Astrocyte of the cerebellum (primary cell): ENCODE measurements around the gene CLDN22.

ENCODE experiments used
- DNase-seq: peaks from one replicate; pipeline ENCODE4 v3.0.0-alpha.2; 2011; ENCODE audit warnings: low read depth
- H3K4me3 ChIP-seq: 2 replicates; pipeline ENCODE4 v1.5.1; 2011; ENCODE audit warnings: mild to moderate bottlenecking, low read depth, low read length, moderate library complexity
- in situ Hi-C: cut with HindIII; loops from 2 replicates; pipeline ENCODE4 v1.10.0; 2017; ENCODE audit warnings: low sequenced_read_pairs
- TF ChIP-seq, protein P1 (sequence below): IDR thresholded peaks from 2 replicates; pipeline ENCODE4 v1.5.1; 2012; ENCODE audit warnings: low read length, low read depth, moderate library complexity, mild to moderate bottlenecking; ENCODE audit errors: missing control alignments

The CLDN22 gene

DNA sequence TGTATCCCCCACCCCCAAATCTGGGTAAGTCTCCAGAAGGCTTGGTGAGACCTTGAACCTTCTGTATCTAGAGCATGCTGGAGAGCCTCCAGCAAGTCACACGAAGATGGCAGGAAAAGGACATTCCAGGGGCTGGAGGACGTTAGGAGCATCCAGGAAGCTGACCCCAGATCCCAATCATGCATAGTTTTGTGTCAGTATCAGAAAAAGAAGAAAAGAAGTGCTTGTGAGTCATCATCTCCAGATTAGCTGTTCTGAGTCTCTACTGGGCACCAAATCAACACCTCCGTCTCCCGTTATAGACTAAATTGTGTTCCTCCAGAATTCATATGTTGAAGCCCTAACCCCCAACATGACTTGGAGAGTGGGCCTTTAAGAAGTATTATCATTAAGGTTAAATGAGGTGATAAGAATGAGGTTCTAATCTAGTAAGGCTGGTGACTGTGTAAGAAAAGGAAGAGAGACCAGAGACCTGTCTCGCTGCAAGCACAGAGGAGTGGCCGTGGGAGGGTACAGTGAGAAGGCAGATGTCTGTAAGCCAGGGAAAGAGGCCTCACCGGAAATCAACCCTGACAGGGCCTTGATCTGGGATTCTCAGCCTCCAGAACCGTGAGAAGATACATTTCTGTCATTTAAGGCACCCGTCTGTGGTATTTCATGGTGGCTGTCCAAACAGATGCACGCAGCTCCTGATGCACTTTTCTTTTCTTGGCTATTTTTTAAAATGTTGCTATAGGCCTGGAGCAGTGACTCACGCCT is 40.3 kb upstream of the CLDN22 start:
- in situ Hi-C loops = no loop called here
- DNase-seq = peak; percentile 26
- H3K4me3 ChIP-seq = no peak overlapping the region
- TF ChIP-seq, protein P1, sequence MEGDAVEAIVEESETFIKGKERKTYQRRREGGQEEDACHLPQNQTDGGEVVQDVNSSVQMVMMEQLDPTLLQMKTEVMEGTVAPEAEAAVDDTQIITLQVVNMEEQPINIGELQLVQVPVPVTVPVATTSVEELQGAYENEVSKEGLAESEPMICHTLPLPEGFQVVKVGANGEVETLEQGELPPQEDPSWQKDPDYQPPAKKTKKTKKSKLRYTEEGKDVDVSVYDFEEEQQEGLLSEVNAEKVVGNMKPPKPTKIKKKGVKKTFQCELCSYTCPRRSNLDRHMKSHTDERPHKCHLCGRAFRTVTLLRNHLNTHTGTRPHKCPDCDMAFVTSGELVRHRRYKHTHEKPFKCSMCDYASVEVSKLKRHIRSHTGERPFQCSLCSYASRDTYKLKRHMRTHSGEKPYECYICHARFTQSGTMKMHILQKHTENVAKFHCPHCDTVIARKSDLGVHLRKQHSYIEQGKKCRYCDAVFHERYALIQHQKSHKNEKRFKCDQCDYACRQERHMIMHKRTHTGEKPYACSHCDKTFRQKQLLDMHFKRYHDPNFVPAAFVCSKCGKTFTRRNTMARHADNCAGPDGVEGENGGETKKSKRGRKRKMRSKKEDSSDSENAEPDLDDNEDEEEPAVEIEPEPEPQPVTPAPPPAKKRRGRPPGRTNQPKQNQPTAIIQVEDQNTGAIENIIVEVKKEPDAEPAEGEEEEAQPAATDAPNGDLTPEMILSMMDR = no peak

DNA sequence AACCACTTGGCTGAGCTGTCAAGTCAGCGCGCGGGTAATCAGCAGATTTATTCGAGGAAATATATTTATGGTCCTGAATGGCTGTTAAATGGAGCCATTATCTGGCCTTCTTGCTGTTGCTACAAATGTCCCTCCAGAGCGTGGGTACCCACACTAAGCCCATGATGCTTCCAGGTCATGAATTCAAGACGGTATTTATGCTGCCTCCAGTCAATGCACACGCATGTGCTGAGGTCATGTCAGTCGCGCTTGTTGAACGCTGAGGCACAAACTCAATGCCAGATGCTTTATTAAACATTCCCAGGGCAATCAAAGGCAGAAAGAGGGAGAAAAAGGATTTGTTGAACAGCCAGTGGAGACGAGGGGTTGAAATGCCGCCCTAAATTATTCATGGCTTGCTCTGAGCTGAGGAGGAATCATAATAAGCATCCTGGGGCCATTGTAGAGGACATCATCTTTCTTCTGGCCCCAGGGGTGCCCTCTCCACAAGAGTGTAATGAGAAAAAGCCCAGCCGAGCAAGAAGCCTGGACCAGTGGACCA is 38.2 kb upstream of the CLDN22 start:
- TF ChIP-seq, protein P1 = no peak
- in situ Hi-C loops = loop anchor here (5.0 kb wide), 1 partner anchor 36 kb away; the partner anchor contains the start of genes CLDN22 and CLDN24

GRCh38 chr4:183356931-183357675 is 37.0 kb upstream of the CLDN22 start:
- no peak for DNase-seq
- in situ Hi-C loops = loop anchor here (5.0 kb wide), 1 partner anchor 35 kb away; the partner anchor contains the start of genes CLDN22 and CLDN24
- no peak overlapping the region for H3K4me3 ChIP-seq
- TF ChIP-seq, protein P1 = no peak

More for the DNA sequence above, 38.2 kb upstream of the CLDN22 start:
- H3K4me3 ChIP-seq = no peak overlapping the region
- DNase-seq = no peak

DNA sequence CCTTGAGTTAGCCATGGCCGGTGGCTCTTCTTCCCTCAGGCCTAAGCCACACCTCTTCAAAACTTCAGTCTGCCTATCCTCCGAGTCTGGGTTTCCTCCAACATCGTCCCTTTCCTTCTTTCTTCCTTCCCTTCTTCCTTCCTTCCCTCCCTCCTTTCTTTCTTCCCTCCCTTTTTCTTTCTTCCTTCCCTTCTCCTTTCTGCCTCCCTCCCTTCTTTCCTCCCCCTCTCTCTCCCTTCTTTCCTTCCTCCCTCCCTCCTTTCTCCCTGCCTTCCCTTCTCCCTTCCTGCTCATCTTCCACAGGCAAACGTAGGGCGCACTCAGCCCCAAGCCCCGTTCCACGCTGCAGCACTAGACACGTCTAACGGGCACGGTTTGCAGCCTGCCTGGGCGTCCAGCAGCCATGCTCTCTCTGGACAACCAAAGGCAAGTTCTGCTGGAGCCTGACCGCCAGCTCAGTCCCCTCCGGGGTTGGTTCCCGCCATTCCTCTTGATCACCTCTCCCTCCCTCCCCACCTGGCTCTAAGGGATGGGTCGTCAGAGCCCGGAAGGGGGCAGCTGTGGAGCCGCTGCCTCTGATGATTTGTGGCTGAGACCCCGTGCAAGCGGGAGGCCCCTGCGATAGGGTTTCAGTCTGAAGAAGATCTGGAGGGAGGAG is 36.2 kb upstream of the CLDN22 start:
- no peak for DNase-seq
- TF ChIP-seq, protein P1 = no peak
- H3K4me3 ChIP-seq = no peak overlapping the region
- in situ Hi-C loops = loop anchor here (5.0 kb wide), 1 partner anchor 34 kb away; the partner anchor contains the start of genes CLDN22 and CLDN24

DNA sequence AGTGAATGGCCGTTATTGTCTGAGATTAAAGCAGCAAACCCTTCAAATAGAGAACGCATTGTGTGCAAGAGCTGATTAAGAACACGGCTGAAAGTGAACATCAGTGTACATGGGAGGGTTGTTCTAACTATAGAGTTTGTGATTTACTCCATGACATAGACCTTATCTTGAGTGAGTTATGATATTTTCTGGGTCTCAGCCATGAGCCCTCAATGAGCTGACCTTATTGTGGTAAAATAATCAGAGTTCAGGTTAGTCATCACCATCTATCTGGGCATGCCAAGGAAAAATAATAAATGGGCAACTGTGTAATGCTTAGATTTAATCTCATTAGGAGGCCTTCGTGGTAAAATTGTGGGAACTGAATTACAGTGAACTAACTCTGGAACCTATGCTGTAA is 35.3 kb upstream of the CLDN22 start:
- DNase-seq = peak; percentile 69
- TF ChIP-seq, protein P1 = no peak
- in situ Hi-C loops = loop anchor here (5.0 kb wide), 1 partner anchor 33 kb away; the partner anchor contains the start of genes CLDN22 and CLDN24

GRCh38 chr4:183354219-183354618 is 34.1 kb upstream of the CLDN22 start:
- no peak for DNase-seq
- TF ChIP-seq, protein P1 = no peak
- no peak overlapping the region for H3K4me3 ChIP-seq
- in situ Hi-C loops = no loop called here

More for the DNA sequence above, 35.3 kb upstream of the CLDN22 start:
- no peak overlapping the region for H3K4me3 ChIP-seq
